ENCODE measurements around the gene CGNL1. TPM values are rescaled to one million over a fixed set of nuclear protein-coding genes. Genes with fewer than 3 reads are reported as not detected.

CGNL1 gene
- total and polyA plus RNA-seq, 7 donors = 0.18 to 2.2 (median 0.37) TPM

GRCh38 chr15:57552678-57553334, 176.5 kb downstream of the CGNL1 start:
- H3K27ac ChIP-seq = peak overlapping the region; percentile 73
- H3K36me3 ChIP-seq (ENCODE audit: insufficient read depth in 1 of 2, low read depth in 1 of 2) = no peaks in the 10 kb centered on the region
- no peaks in the 10 kb centered on the region for H3K9me3 ChIP-seq
- H3K4me1 ChIP-seq = peaks cover 23% of the 10 kb centered on the region
- no peak for ATAC-seq
- intact Hi-C loops (cut with DNase I) = no loop called here
- no peaks in the 10 kb centered on the region for H3K27me3 ChIP-seq (ENCODE audit: insufficient read depth in 3 of 3, low read length in 2 of 3)
- 82 to 88% (median 87%) methylated on average over 8 of the region's 8 CpGs for WGBS, 3 donors
- DNase-seq = no peak
- TF ChIP-seq, protein P1, sequence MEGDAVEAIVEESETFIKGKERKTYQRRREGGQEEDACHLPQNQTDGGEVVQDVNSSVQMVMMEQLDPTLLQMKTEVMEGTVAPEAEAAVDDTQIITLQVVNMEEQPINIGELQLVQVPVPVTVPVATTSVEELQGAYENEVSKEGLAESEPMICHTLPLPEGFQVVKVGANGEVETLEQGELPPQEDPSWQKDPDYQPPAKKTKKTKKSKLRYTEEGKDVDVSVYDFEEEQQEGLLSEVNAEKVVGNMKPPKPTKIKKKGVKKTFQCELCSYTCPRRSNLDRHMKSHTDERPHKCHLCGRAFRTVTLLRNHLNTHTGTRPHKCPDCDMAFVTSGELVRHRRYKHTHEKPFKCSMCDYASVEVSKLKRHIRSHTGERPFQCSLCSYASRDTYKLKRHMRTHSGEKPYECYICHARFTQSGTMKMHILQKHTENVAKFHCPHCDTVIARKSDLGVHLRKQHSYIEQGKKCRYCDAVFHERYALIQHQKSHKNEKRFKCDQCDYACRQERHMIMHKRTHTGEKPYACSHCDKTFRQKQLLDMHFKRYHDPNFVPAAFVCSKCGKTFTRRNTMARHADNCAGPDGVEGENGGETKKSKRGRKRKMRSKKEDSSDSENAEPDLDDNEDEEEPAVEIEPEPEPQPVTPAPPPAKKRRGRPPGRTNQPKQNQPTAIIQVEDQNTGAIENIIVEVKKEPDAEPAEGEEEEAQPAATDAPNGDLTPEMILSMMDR (IDR thresholded peaks at IDR 0.05) = no peak
- no peak overlapping the region for H3K4me3 ChIP-seq

DNA sequence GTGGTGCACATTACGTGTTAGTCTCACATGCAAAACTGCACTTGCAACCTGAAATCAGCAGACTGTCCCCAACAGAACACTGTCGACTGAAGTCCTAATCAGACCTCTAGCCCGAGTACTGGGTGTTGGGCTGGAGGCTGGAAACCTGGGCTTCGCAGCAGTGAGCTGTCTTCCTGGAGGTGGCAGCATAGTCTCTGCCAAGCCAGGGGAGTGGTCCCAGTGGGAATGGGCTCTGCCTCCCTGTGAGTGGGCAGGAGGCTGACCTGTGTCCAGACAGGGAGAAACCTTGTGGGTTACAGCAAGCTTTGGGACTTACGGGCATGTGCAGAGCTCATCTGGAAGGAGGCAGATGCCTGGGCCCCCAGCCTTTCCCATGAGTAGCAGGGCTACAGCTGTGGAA, 177.2 kb downstream of the CGNL1 start:
- H3K9me3 ChIP-seq = no peaks in the 10 kb centered on the region
- WGBS, 3 donors = 93 to 96% (median 94%) methylated on average over 5 of the region's 5 CpGs
- TF ChIP-seq, protein P1 (IDR thresholded peaks at IDR 0.05) = no peak
- no peak overlapping the region for H3K27ac ChIP-seq
- no peaks in the 10 kb centered on the region for H3K36me3 ChIP-seq (ENCODE audit: insufficient read depth in 1 of 2, low read depth in 1 of 2)
- DNase-seq = no peak
- no peak overlapping the region for H3K4me3 ChIP-seq
- no peak for ATAC-seq
- intact Hi-C loops (cut with DNase I) = no loop called here
- H3K27me3 ChIP-seq (ENCODE audit: insufficient read depth in 3 of 3, low read length in 2 of 3) = no peaks in the 10 kb centered on the region
- H3K4me1 ChIP-seq = peaks cover 23% of the 10 kb centered on the region

- intact Hi-C loops (cut with DNase I) = no loop called here
- TF ChIP-seq, protein P1 (IDR thresholded peaks at IDR 0.05) = no peak
- Histone ChIP-seq H3K27ac (no peak overlapping the region), H3K36me3 (ENCODE audit: insufficient read depth in 1 of 2, low read depth in 1 of 2) (no peaks in the 10 kb centered on the region), H3K9me3 (no peaks in the 10 kb centered on the region), H3K4me3 (no peak overlapping the region), H3K4me1 (peaks cover 20% of the 10 kb centered on the region), H3K27me3 (ENCODE audit: insufficient read depth in 3 of 3, low read length in 2 of 3) (no peaks in the 10 kb centered on the region)
- WGBS, 3 donors = 52 to 67% (median 54%) methylated on average over 10 of the region's 10 CpGs
- no peak for DNase-seq
- peak in 1 of 4 donors; percentile 16 for ATAC-seq
These were observed 177.9 kb downstream of the CGNL1 start for GRCh38 chr15:57554063-57554811.

GRCh38 chr15:57554812-57555179, 178.5 kb downstream of the CGNL1 start:
- TF ChIP-seq, protein P1 (IDR thresholded peaks at IDR 0.05) = no peak
- no peak for ATAC-seq

More at GRCh38 chr15:57554812-57555179, 178.5 kb downstream of the CGNL1 start:
- 57 to 62% (median 61%) methylated on average over 4 of the region's 4 CpGs for WGBS, 3 donors
- intact Hi-C loops (cut with DNase I) = loop anchor here in 1 of 2 donors (5.0 kb wide), 1 partner anchor 513 kb away; the partner anchor contains the start of gene ALDH1A2
- no peaks in the 10 kb centered on the region for H3K9me3 ChIP-seq
- H3K36me3 ChIP-seq (ENCODE audit: insufficient read depth in 1 of 2, low read depth in 1 of 2) = no peaks in the 10 kb centered on the region
- no peak for DNase-seq
- no peak overlapping the region for H3K27ac ChIP-seq
- no peaks in the 10 kb centered on the region for H3K27me3 ChIP-seq (ENCODE audit: insufficient read depth in 3 of 3, low read length in 2 of 3)
- peaks cover 15% of the 10 kb centered on the region for H3K4me1 ChIP-seq
- H3K4me3 ChIP-seq = no peak overlapping the region
